GM12892 (cell line): ENCODE measurements around the gene USP2.

Source experiments
- POLR2A ChIP-seq: IDR thresholded peaks from 2 replicates; pipeline ENCODE4 v1.6.1; 2011; ENCODE audit warnings: low read depth, low read length, control low read depth
- POLR2AphosphoS5 ChIP-seq: IDR thresholded peaks from 2 replicates; pipeline ENCODE4 v1.6.1; 2011; ENCODE audit warnings: low read depth, low read length, control low read depth

- TF ChIP-seq POLR2AphosphoS5 (no peak), POLR2A (no peak)
Measured at GRCh38 chr11:119319700-119320239, 61.7 kb downstream of the USP2 start.
